SK-N-SH treated with all-trans-retinoic acid at 6 μM for 48 hours (cell line): ENCODE measurements around the gene MYO3A.
A peak's percentile ranks its signal among the peaks of the same experiment; 100 is the strongest.

ENCODE experiments used
- ATAC-seq: fragments of 200-7000 bp; cut with Tn5 transposase; 3 replicates; pipeline ENCODE4 v1.9.1; 2020; ENCODE audit warnings: mild to moderate bottlenecking, moderate library complexity
- ARNTL ChIP-seq: fragments of 450-650 bp; formaldehyde crosslinking; IDR thresholded peaks from 2 replicates; pipeline ENCODE4 v1.5.0; 2020; ENCODE audit warnings: low read depth, mild to moderate bottlenecking, moderate library complexity, borderline replicate concordance
- BACH2 ChIP-seq: fragments of 250-450 bp; sonication (Bioruptor Pico); IDR thresholded peaks from 2 replicates; pipeline ENCODE4 v1.9.0; 2021; ENCODE audit warnings: mild to moderate bottlenecking, borderline replicate concordance
- CSDC2 ChIP-seq: fragments of 250-450 bp; sonication (Bioruptor Pico); IDR thresholded peaks from 2 replicates; pipeline ENCODE4 v1.5.0; 2020; ENCODE audit warnings: mild to moderate bottlenecking, moderate library complexity
- ESRRG ChIP-seq: fragments of 250-450 bp; sonication (Bioruptor Pico); IDR thresholded peaks from 2 replicates; pipeline ENCODE4 v1.6.1; 2021; ENCODE audit warnings: mild to moderate bottlenecking
- GLIS3 ChIP-seq: fragments of 250-450 bp; sonication (Bioruptor Pico); IDR thresholded peaks from 2 replicates; pipeline ENCODE4 v1.5.0; 2020; ENCODE audit warnings: mild to moderate bottlenecking, moderate library complexity
- ISL1 ChIP-seq: fragments of 250-450 bp; sonication (Bioruptor Pico); IDR thresholded peaks from 2 replicates; pipeline ENCODE4 v2.1.2; 2022; ENCODE audit warnings: mild to moderate bottlenecking, moderate library complexity
- OSR1 ChIP-seq: fragments of 250-450 bp; sonication (Bioruptor Pico); IDR thresholded peaks from 2 replicates; pipeline ENCODE4 v1.8.0; 2022; ENCODE audit warnings: moderate library complexity, mild to moderate bottlenecking, inconsistent platforms
- PPARA ChIP-seq: fragments of 250-450 bp; sonication (Bioruptor Pico); IDR thresholded peaks from 2 replicates; pipeline ENCODE4 v1.5.0; 2020; ENCODE audit warnings: mild to moderate bottlenecking, borderline replicate concordance
- RARB ChIP-seq: fragments of 250-450 bp; sonication (Bioruptor Pico); IDR thresholded peaks from 2 replicates; pipeline ENCODE4 v1.8.0; 2021; ENCODE audit warnings: mild to moderate bottlenecking, moderate library complexity
- SNAI2 ChIP-seq: fragments of 250-450 bp; sonication (Bioruptor Pico); IDR thresholded peaks from 2 replicates; pipeline ENCODE4 v1.5.0; 2020; ENCODE audit warnings: mild to moderate bottlenecking, moderate library complexity
- TCF4 ChIP-seq: fragments of 250-450 bp; sonication (Bioruptor Pico); IDR thresholded peaks from 2 replicates; pipeline ENCODE4 v1.8.0; 2021; ENCODE audit warnings: mild to moderate bottlenecking, moderate library complexity, borderline replicate concordance
- TOX ChIP-seq: fragments of 250-450 bp; sonication (Bioruptor Pico); IDR thresholded peaks from 2 replicates; pipeline ENCODE4 v1.8.0; 2021; ENCODE audit warnings: mild to moderate bottlenecking, moderate library complexity, borderline replicate concordance
- ZC3H10 ChIP-seq: fragments of 250-450 bp; sonication (Bioruptor Pico); IDR thresholded peaks from 2 replicates; pipeline ENCODE4 v1.5.1; 2021; ENCODE audit warnings: mild to moderate bottlenecking, moderate library complexity
- ZFP3 ChIP-seq: fragments of 250-450 bp; sonication (Bioruptor Pico); IDR thresholded peaks from 2 replicates; pipeline ENCODE4 v1.5.0; 2020; ENCODE audit warnings: mild to moderate bottlenecking, moderate library complexity
- ZNF565 ChIP-seq: fragments of 450-650 bp; formaldehyde crosslinking; conservative IDR thresholded peaks from 2 replicates; pipeline ENCODE4 v1.5.0; 2020; ENCODE audit warnings: low read depth, mild to moderate bottlenecking, moderate library complexity
- ZNF8 ChIP-seq: fragments of 450-650 bp; formaldehyde crosslinking; IDR thresholded peaks from 2 replicates; pipeline ENCODE4 v1.5.0; 2020; ENCODE audit warnings: mild to moderate bottlenecking, moderate library complexity
- TF ChIP-seq, protein P1 (sequence below): fragments of 250-450 bp; sonication (Bioruptor Pico); IDR thresholded peaks from 2 replicates; pipeline ENCODE4 v1.5.1; 2021; ENCODE audit warnings: mild to moderate bottlenecking, moderate library complexity
- TF ChIP-seq, protein P2 (sequence below): fragments of 250-450 bp; sonication (Bioruptor Pico); IDR thresholded peaks from 2 replicates; pipeline ENCODE4 v1.8.0; 2021; ENCODE audit warnings: low read depth, mild to moderate bottlenecking, moderate library complexity, borderline replicate concordance
- TF ChIP-seq, protein P3 (sequence below): fragments of 250-450 bp; sonication (Bioruptor Pico); IDR thresholded peaks from 2 replicates; pipeline ENCODE4 v1.8.0; 2020; ENCODE audit warnings: mild to moderate bottlenecking, moderate library complexity, borderline replicate concordance
- TF ChIP-seq, protein P4 (sequence below): fragments of 250-450 bp; sonication (Bioruptor Pico); IDR thresholded peaks from 2 replicates; pipeline ENCODE4 v1.5.0; 2020; ENCODE audit warnings: mild to moderate bottlenecking, moderate library complexity

Gene MYO3A

GRCh38 chr10:26214004-26214403, 280.0 kb downstream of the MYO3A start (continued):
- TF ChIP-seq, protein P1, sequence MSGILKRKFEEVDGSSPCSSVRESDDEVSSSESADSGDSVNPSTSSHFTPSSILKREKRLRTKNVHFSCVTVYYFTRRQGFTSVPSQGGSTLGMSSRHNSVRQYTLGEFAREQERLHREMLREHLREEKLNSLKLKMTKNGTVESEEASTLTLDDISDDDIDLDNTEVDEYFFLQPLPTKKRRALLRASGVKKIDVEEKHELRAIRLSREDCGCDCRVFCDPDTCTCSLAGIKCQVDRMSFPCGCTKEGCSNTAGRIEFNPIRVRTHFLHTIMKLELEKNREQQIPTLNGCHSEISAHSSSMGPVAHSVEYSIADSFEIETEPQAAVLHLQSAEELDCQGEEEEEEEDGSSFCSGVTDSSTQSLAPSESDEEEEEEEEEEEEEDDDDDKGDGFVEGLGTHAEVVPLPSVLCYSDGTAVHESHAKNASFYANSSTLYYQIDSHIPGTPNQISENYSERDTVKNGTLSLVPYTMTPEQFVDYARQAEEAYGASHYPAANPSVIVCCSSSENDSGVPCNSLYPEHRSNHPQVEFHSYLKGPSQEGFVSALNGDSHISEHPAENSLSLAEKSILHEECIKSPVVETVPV (CRISPR knock-in tag), result no peak
- TF ChIP-seq ARNTL (CRISPR knock-in tag) (no peak), RARB (CRISPR knock-in tag) (no peak), CSDC2 (CRISPR knock-in tag) (no peak)

DNA sequence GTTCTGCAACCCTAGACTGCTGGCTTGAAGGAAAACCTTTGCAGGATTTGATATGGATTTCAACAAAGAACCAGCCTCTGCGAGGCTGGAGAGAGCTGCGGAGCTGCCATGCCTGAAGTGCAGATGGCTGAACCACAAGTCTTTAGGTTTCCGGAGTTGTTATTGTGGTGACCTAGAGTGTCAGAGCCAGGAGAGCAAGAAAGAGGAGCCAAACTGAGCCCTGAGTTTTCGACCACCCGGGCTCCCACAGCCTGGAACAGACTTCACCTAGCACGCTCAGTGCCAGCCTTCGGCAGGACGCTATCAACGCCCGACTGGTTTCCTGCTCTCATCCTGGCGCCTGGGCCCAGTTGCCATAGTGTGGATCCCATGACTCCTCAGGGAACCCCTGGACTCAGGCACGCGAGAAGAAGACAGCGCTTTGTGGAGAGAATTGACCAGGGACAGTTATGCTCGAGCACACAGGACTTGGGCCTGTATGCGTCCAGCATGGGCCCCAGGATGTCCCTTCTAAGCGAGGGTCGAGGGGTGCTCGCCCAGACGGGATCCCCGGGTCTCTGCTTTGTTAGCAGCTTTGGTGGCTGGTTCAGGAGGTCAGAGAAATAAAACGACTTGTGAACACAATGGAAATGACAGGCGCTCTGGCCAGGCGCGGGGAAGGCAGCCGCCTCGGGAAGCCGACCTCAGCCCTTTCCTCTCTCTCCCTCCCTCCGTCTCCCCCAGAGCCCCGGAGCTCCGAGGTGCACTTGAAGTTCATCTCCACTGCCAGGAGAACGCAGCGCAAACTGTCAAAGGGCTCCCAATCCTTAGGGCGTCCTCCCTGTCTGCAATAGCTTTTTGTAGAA, 280.7 kb downstream of the MYO3A start:
- no peak for TF ChIP-seq TCF4 (CRISPR knock-in tag)
- no peak for TF ChIP-seq BACH2
- no peak for TF ChIP-seq OSR1 (CRISPR knock-in tag)
- TF ChIP-seq, protein P2, sequence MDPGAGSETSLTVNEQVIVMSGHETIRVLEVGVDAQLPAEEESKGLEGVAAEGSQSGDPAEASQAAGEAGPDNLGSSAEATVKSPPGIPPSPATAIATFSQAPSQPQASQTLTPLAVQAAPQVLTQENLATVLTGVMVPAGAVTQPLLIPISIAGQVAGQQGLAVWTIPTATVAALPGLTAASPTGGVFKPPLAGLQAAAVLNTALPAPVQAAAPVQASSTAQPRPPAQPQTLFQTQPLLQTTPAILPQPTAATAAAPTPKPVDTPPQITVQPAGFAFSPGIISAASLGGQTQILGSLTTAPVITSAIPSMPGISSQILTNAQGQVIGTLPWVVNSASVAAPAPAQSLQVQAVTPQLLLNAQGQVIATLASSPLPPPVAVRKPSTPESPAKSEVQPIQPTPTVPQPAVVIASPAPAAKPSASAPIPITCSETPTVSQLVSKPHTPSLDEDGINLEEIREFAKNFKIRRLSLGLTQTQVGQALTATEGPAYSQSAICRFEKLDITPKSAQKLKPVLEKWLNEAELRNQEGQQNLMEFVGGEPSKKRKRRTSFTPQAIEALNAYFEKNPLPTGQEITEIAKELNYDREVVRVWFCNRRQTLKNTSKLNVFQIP (CRISPR knock-in tag), result no peak
- TF ChIP-seq SNAI2 (CRISPR knock-in tag), result no peak
- no peak for TF ChIP-seq ESRRG
- no peak for TF ChIP-seq PPARA (CRISPR knock-in tag)
- TF ChIP-seq CSDC2 (CRISPR knock-in tag), result no peak
- no peak for TF ChIP-seq ZFP3
- TF ChIP-seq, protein P1 (CRISPR knock-in tag), result no peak
- TF ChIP-seq ISL1, result no peak
- no peak for ATAC-seq

DNA sequence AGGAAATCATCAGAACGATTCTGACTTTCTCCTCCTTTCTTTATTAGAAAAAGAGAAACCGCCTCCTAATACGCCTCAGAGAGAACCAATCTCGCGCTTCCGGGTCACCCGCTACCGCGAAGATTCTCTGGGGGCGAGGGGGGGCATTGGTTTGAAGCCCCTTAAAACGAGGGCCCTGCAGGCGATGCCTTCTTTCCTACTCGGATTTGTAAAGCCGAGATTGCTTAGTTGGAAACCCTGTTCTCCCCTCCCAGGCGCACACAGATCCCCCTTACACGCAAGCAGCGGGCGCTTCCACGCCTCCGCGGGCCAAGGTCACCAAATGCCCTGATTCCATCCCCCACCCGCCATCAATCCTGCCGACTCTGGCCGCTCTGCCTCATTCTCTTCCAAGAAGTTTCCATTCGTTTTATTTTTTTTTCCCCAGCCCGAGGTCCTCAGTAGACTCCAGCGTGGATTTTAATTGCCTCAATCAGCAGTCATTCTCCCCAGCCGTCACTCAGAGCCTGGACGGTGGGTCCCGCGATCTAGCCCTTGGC, 281.4 kb downstream of the MYO3A start:
- no peak for ATAC-seq
- TF ChIP-seq ESRRG (no peak), ZFP3 (no peak), TOX (CRISPR knock-in tag) (no peak)

DNA sequence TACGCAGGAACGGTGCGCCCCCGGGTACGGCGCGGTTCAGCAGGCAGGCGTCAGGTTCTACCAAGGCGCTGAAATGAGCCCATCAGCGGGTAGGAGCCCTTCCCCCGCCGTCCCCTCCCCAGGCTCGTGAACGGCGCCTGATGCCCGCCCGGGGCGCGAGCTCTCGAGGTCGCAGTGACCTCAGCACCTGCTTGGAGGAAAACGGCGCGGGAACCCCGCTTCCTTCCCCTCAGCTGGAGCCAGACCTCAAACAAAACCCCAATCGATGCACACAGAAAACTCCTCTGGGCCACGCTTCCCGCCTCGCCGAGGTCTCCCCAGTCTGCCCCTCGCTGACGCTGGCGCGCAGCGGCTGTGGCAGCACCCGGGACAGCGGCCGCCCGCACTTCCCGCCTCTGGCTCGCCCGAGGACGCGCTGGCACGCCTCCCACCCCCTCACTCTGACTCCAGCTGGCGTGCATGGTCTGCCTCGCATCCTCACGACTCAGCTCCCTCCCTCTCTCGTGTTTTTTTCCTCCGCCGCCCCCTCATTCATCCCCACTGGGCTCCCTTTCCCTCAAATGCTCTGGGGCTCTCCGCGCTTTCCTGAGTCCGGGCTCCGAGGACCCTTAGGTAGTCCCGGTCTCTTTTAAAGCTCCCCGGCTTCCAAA, 282.0 kb downstream of the MYO3A start:
- ATAC-seq, result peak; percentile 55; the same call in 2 of the 3 replicates
- TF ChIP-seq OSR1 (CRISPR knock-in tag), result no peak
- no peak for TF ChIP-seq TOX (CRISPR knock-in tag)
- TF ChIP-seq ZC3H10 (CRISPR knock-in tag), result no peak

GRCh38 chr10:26216585-26217395, 282.8 kb downstream of the MYO3A start, which contains the start of gene GAD2:
Gene GAD2 (plus strand): TSS chr10:26216774. CDS start chr10:26216810, 36 bp downstream.
- ATAC-seq, result no peak; the same call in 2 of the 3 replicates
- TF ChIP-seq ZNF8 (CRISPR knock-in tag) (no peak), GLIS3 (CRISPR knock-in tag) (no peak), ZNF565 (CRISPR knock-in tag) (no peak), TOX (CRISPR knock-in tag) (no peak), ZFP3 (no peak), PPARA (CRISPR knock-in tag) (no peak), TCF4 (CRISPR knock-in tag) (no peak), OSR1 (CRISPR knock-in tag) (no peak)
- TF ChIP-seq, protein P2 (CRISPR knock-in tag), result no peak
- TF ChIP-seq, protein P3, sequence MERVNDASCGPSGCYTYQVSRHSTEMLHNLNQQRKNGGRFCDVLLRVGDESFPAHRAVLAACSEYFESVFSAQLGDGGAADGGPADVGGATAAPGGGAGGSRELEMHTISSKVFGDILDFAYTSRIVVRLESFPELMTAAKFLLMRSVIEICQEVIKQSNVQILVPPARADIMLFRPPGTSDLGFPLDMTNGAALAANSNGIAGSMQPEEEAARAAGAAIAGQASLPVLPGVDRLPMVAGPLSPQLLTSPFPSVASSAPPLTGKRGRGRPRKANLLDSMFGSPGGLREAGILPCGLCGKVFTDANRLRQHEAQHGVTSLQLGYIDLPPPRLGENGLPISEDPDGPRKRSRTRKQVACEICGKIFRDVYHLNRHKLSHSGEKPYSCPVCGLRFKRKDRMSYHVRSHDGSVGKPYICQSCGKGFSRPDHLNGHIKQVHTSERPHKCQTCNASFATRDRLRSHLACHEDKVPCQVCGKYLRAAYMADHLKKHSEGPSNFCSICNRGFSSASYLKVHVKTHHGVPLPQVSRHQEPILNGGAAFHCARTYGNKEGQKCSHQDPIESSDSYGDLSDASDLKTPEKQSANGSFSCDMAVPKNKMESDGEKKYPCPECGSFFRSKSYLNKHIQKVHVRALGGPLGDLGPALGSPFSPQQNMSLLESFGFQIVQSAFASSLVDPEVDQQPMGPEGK (CRISPR knock-in tag), result no peak
- TF ChIP-seq, protein P4, sequence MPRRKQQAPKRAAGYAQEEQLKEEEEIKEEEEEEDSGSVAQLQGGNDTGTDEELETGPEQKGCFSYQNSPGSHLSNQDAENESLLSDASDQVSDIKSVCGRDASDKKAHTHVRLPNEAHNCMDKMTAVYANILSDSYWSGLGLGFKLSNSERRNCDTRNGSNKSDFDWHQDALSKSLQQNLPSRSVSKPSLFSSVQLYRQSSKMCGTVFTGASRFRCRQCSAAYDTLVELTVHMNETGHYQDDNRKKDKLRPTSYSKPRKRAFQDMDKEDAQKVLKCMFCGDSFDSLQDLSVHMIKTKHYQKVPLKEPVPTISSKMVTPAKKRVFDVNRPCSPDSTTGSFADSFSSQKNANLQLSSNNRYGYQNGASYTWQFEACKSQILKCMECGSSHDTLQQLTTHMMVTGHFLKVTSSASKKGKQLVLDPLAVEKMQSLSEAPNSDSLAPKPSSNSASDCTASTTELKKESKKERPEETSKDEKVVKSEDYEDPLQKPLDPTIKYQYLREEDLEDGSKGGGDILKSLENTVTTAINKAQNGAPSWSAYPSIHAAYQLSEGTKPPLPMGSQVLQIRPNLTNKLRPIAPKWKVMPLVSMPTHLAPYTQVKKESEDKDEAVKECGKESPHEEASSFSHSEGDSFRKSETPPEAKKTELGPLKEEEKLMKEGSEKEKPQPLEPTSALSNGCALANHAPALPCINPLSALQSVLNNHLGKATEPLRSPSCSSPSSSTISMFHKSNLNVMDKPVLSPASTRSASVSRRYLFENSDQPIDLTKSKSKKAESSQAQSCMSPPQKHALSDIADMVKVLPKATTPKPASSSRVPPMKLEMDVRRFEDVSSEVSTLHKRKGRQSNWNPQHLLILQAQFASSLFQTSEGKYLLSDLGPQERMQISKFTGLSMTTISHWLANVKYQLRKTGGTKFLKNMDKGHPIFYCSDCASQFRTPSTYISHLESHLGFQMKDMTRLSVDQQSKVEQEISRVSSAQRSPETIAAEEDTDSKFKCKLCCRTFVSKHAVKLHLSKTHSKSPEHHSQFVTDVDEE (CRISPR knock-in tag), result no peak
